ENCODE measurements around the gene CDH13. TPM values are rescaled to one million over a fixed set of nuclear protein-coding genes. Genes with fewer than 3 reads are reported as not detected.

Gene CDH13
- total RNA-seq, 1 experiment from 2014 or later, result 49.3 TPM

- POLR2A ChIA-PET, result no interaction called here
- TF ChIP-seq, protein P1, sequence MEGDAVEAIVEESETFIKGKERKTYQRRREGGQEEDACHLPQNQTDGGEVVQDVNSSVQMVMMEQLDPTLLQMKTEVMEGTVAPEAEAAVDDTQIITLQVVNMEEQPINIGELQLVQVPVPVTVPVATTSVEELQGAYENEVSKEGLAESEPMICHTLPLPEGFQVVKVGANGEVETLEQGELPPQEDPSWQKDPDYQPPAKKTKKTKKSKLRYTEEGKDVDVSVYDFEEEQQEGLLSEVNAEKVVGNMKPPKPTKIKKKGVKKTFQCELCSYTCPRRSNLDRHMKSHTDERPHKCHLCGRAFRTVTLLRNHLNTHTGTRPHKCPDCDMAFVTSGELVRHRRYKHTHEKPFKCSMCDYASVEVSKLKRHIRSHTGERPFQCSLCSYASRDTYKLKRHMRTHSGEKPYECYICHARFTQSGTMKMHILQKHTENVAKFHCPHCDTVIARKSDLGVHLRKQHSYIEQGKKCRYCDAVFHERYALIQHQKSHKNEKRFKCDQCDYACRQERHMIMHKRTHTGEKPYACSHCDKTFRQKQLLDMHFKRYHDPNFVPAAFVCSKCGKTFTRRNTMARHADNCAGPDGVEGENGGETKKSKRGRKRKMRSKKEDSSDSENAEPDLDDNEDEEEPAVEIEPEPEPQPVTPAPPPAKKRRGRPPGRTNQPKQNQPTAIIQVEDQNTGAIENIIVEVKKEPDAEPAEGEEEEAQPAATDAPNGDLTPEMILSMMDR (IDR thresholded peaks at IDR 0.05; ENCODE audit: unreplicated experiment), result no peak
- BruUV-seq (replicated peaks), result no TSS peak
- Mint-ChIP-seq H3K4me1 (ENCODE audit: insufficient read depth, unreplicated experiment) (peaks cover 10% of the 10 kb centered on the region), H3K4me3 (ENCODE audit: unreplicated experiment) (no peak overlapping the region), H3K27ac (ENCODE audit: low read depth, unreplicated experiment) (no peak overlapping the region), H3K9me3 (ENCODE audit: unreplicated experiment) (no peaks in the 10 kb centered on the region), H3K36me3 (ENCODE audit: insufficient read depth, unreplicated experiment) (no peaks in the 10 kb centered on the region), H3K27me3 (ENCODE audit: insufficient read depth, unreplicated experiment) (no peaks in the 10 kb centered on the region)
- DNase-seq (ENCODE audit: unreplicated experiment), result no peak
- intact Hi-C loops (cut with micrococcal nuclease), result no loop called here
- CTCF ChIA-PET, result no interaction called here
Observed at GRCh38 chr16:83666449-83666848, 1039.7 kb downstream of the CDH13 start.

DNA sequence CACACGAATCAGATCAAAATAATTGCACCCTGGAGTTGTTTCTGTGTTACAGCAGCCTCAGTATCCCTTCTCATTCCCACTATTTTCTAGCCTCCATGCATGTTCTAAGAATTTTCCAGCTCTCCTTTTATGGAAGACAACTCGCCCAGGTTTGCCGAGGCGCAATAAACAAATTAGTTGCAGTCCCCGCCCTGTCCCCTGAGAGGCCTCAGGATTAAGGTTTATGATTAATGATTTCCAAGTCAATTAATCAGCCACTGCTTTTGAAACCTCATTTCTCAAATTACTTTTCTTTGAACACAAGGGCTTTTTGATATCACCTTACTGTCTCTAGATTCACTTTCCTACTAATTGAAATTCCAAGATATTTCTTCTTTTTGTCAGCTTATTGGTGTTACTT, 1042.7 kb downstream of the CDH13 start:
- ChIA-PET POLR2A (no interaction called here), CTCF (no interaction called here)
- Mint-ChIP-seq H3K9me3 (ENCODE audit: unreplicated experiment) (no peaks in the 10 kb centered on the region), H3K27ac (ENCODE audit: low read depth, unreplicated experiment) (no peak overlapping the region), H3K4me1 (ENCODE audit: insufficient read depth, unreplicated experiment) (no peaks in the 10 kb centered on the region), H3K27me3 (ENCODE audit: insufficient read depth, unreplicated experiment) (no peaks in the 10 kb centered on the region), H3K36me3 (ENCODE audit: insufficient read depth, unreplicated experiment) (peaks cover 4% of the 10 kb centered on the region), H3K4me3 (ENCODE audit: unreplicated experiment) (no peak overlapping the region)
- DNase-seq (ENCODE audit: unreplicated experiment), result no peak
- no TSS peak for BruUV-seq (replicated peaks)
- TF ChIP-seq, protein P1 (IDR thresholded peaks at IDR 0.05; ENCODE audit: unreplicated experiment), result no peak
- intact Hi-C loops (cut with micrococcal nuclease), result no loop called here

- no peaks in the 10 kb centered on the region for H3K4me1 Mint-ChIP-seq (ENCODE audit: insufficient read depth, unreplicated experiment)
- TF ChIP-seq, protein P1 (IDR thresholded peaks at IDR 0.05; ENCODE audit: unreplicated experiment), result no peak
- DNase-seq (ENCODE audit: unreplicated experiment), result no peak
- no peaks in the 10 kb centered on the region for H3K9me3 Mint-ChIP-seq (ENCODE audit: unreplicated experiment)
- no peak overlapping the region for H3K27ac Mint-ChIP-seq (ENCODE audit: low read depth, unreplicated experiment)
- peaks cover 11% of the 10 kb centered on the region for H3K36me3 Mint-ChIP-seq (ENCODE audit: insufficient read depth, unreplicated experiment)
- ChIA-PET POLR2A (no interaction called here), CTCF (interaction anchor here (0.7 kb wide), 1 partner anchor 1303 kb away, joined by 3 read pairs; no protein-coding TSS in a partner anchor)
- no peaks in the 10 kb centered on the region for H3K27me3 Mint-ChIP-seq (ENCODE audit: insufficient read depth, unreplicated experiment)
- H3K4me3 Mint-ChIP-seq (ENCODE audit: unreplicated experiment), result no peak overlapping the region
- intact Hi-C loops (cut with micrococcal nuclease), result no loop called here
- no TSS peak for BruUV-seq (replicated peaks)
Observed at GRCh38 chr16:83674931-83675535, 1048.3 kb downstream of the CDH13 start.

GRCh38 chr16:83676086-83676485, 1049.3 kb downstream of the CDH13 start:
- intact Hi-C loops (cut with micrococcal nuclease), result no loop called here
- ChIA-PET CTCF (no interaction called here), POLR2A (no interaction called here)
- DNase-seq (ENCODE audit: unreplicated experiment), result no peak
- Mint-ChIP-seq H3K4me1 (ENCODE audit: insufficient read depth, unreplicated experiment) (no peaks in the 10 kb centered on the region), H3K9me3 (ENCODE audit: unreplicated experiment) (no peaks in the 10 kb centered on the region), H3K36me3 (ENCODE audit: insufficient read depth, unreplicated experiment) (peaks cover 11% of the 10 kb centered on the region), H3K27ac (ENCODE audit: low read depth, unreplicated experiment) (no peak overlapping the region), H3K4me3 (ENCODE audit: unreplicated experiment) (no peak overlapping the region), H3K27me3 (ENCODE audit: insufficient read depth, unreplicated experiment) (no peaks in the 10 kb centered on the region)
- no TSS peak for BruUV-seq (replicated peaks)
- TF ChIP-seq, protein P1 (IDR thresholded peaks at IDR 0.05; ENCODE audit: unreplicated experiment), result no peak

Measured in MCF 10A (cell line).